GM19467 (cell line): ENCODE measurements around the gene KRTAP5-8.
"Not testable (repeated sequence)": the region's sequence is repeated elsewhere in the genome, so short reads cannot be mapped to it uniquely, and the experiment has no call there.

Source experiments
- ATAC-seq: cut with Tn5 transposase; IDR thresholded peaks from one replicate; pipeline ENCODE4 v1.9.1; 2021; ENCODE audit warnings: mild to moderate bottlenecking, moderate library complexity; ENCODE audit not compliant: unreplicated experiment

Gene KRTAP5-8

GRCh38 chr11:71537977-71538665, at the start of gene KRTAP5-8:
KRTAP5-8 (plus strand) TSS chr11:71538025; CDS start chr11:71538056, 31 bp downstream.
- ATAC-seq = not testable (repeated sequence)

- no peak for ATAC-seq
Measured at GRCh38 chr11:71488681-71489270, 49.0 kb upstream of the KRTAP5-8 start.

- no peak for ATAC-seq
Measured at GRCh38 chr11:71489311-71490043, 48.3 kb upstream of the KRTAP5-8 start.

- no peak for ATAC-seq
Measured at GRCh38 chr11:71490044-71490730, 47.6 kb upstream of the KRTAP5-8 start.

- ATAC-seq = no peak
Measured at GRCh38 chr11:71490731-71491390, 47.0 kb upstream of the KRTAP5-8 start.

GRCh38 chr11:71491531-71491930, 46.3 kb upstream of the KRTAP5-8 start:
- no peak for ATAC-seq

GRCh38 chr11:71491940-71492339, 45.9 kb upstream of the KRTAP5-8 start:
- no peak for ATAC-seq

GRCh38 chr11:71495286-71496230, 42.3 kb upstream of the KRTAP5-8 start:
- ATAC-seq = no peak

- ATAC-seq = no peak
Measured at GRCh38 chr11:71496421-71496820, 41.4 kb upstream of the KRTAP5-8 start.

GRCh38 chr11:71498091-71498490, 39.7 kb upstream of the KRTAP5-8 start:
- no peak for ATAC-seq

GRCh38 chr11:71499125-71499524, 38.7 kb upstream of the KRTAP5-8 start:
- no peak for ATAC-seq

- ATAC-seq = no peak
Measured at GRCh38 chr11:71499546-71499945, 38.3 kb upstream of the KRTAP5-8 start.

- ATAC-seq = no peak
Measured at GRCh38 chr11:71500601-71501021, 37.2 kb upstream of the KRTAP5-8 start.

- ATAC-seq = no peak
Measured at GRCh38 chr11:71501071-71501985, 36.5 kb upstream of the KRTAP5-8 start.

- no peak for ATAC-seq
Measured at GRCh38 chr11:71502026-71502425, 35.8 kb upstream of the KRTAP5-8 start.

GRCh38 chr11:71502871-71503435, 34.9 kb upstream of the KRTAP5-8 start:
- no peak for ATAC-seq

GRCh38 chr11:71504531-71504930, 33.3 kb upstream of the KRTAP5-8 start:
- ATAC-seq = no peak

GRCh38 chr11:71505001-71505400, 32.8 kb upstream of the KRTAP5-8 start:
- ATAC-seq = no peak
